ENCODE measurements around the gene MIER1. TPM values are rescaled to one million over a fixed set of nuclear protein-coding genes. Genes with fewer than 3 reads are reported as not detected.

MIER1 gene
- 10 to 100 TPM; 16.9 to 22.4 (median 20.1) TPM for total RNA-seq
- 10 to 100 TPM in 1 of 2 donors, 1 to 10 TPM in 1; 5.8 to 10.6 TPM for polyA plus RNA-seq
- long read RNA-seq, donor 1, full-length matches to known transcripts, result 8 of 13 reads
- long read RNA-seq, donor 1, partial matches to known transcripts, result 2 of 13 reads
- long read RNA-seq, donor 1, other reads (novel, unspliced or antisense), result 3 of 13 reads
- long read RNA-seq, donor 2, full-length matches to known transcripts, result 4 of 11 reads
- long read RNA-seq, donor 2, partial matches to known transcripts, result 5 of 11 reads
- long read RNA-seq, donor 2, other reads (novel, unspliced or antisense), result 2 of 11 reads
- long read RNA-seq, donor 3, full-length matches to known transcripts, result 9 of 32 reads
- long read RNA-seq, donor 3, partial matches to known transcripts, result 4 of 32 reads
- long read RNA-seq, donor 3, other reads (novel, unspliced or antisense), result 19 of 32 reads

- peak; percentile 97 to 99 (median 98) for ATAC-seq
- Histone ChIP-seq H3K4me1 (peaks cover 0 to 51% (median 36%) of the 10 kb centered on the region in 9 donors), H3K27ac (peak within 1 kb of the TSS; percentile 85 to 96 (median 92)), H3K9me3 (no peaks in the 10 kb centered on the region), H3K4me3 (peak within 1 kb of the TSS; percentile 53 to 93 (median 77)), H3K36me3 (peaks cover 0 to 17% (median 0%) of the 10 kb centered on the region in 9 donors), H3K27me3 (no peaks in the 10 kb centered on the region)
- DNase-seq, result peak; percentile 98
- intact Hi-C loops (cut with DNase I), result loop anchor here in 6 of 10 donors (5.0 to 10.0 kb wide), 4 partner anchors 127 to 170 kb away; partner anchors contain the start of genes SLC35D1 (in 4 of the 6) and DYNLT5 (in 1 of the 6)
- peak in 4 of 9 donors; percentile 17 to 51 (median 26) for TF ChIP-seq CTCF (IDR thresholded peaks at IDR 0.05)
- WGBS, 2 donors, result 0% methylated on average over 64 of the region's 64 CpGs
These were observed at the start of gene MIER1, which contains the start of gene DNAI4 for GRCh38 chr1:66924756-66925557. TSS of gene MIER1 (plus strand) at chr1:66924990. CDS start at chr1:66925029, 39 bp downstream. TSS of gene DNAI4 (minus strand) at chr1:66924856. CDS start at chr1:66924831, 25 bp downstream.

- WGBS, 2 donors, result 88% methylated on average over 1 of the region's 1 CpG
- Histone ChIP-seq H3K4me1 (no peaks in the 10 kb centered on the region), H3K27ac (no peak overlapping the region), H3K9me3 (peaks cover 0 to 36% (median 3%) of the 10 kb centered on the region in 11 donors), H3K36me3 (no peaks in the 10 kb centered on the region), H3K27me3 (no peaks in the 10 kb centered on the region), H3K4me3 (no peak overlapping the region)
- intact Hi-C loops (cut with DNase I), result no loop called here
- no peak for TF ChIP-seq CTCF (IDR thresholded peaks at IDR 0.05)
- DNase-seq, result no peak
- ATAC-seq, result no peak
These were observed 48.1 kb upstream of the MIER1 start for GRCh38 chr1:66876664-66877063.

GRCh38 chr1:66889030-66889429 lies 35.8 kb upstream of the MIER1 start:
- Histone ChIP-seq H3K36me3 (peaks cover 0 to 6% (median 0%) of the 10 kb centered on the region in 9 donors), H3K27ac (no peak overlapping the region), H3K9me3 (no peaks in the 10 kb centered on the region), H3K27me3 (no peaks in the 10 kb centered on the region), H3K4me3 (no peak overlapping the region), H3K4me1 (no peaks in the 10 kb centered on the region)
- DNase-seq, result no peak
- intact Hi-C loops (cut with DNase I), result no loop called here
- no peak for TF ChIP-seq CTCF (IDR thresholded peaks at IDR 0.05)
- no peak for ATAC-seq
- 97 to 100% methylated on average over 1 of the region's 1 CpG for WGBS, 2 donors

- no peaks in the 10 kb centered on the region for H3K27me3 ChIP-seq
- DNase-seq (no peak), ATAC-seq (no peak)
- no peaks in the 10 kb centered on the region for H3K9me3 ChIP-seq
- no peak overlapping the region for H3K27ac ChIP-seq
- TF ChIP-seq CTCF (IDR thresholded peaks at IDR 0.05), result no peak
- WGBS, 2 donors, result 82 to 100% methylated on average over 1 of the region's 1 CpG
- H3K4me3 ChIP-seq, result no peak overlapping the region
- peaks cover 0 to 6% (median 0%) of the 10 kb centered on the region in 9 donors for H3K36me3 ChIP-seq
- intact Hi-C loops (cut with DNase I), result loop anchor here in 1 of 10 donors (10.0 kb wide), 1 partner anchor 116 kb away; no protein-coding TSS in a partner anchor
- no peaks in the 10 kb centered on the region for H3K4me1 ChIP-seq
These were observed 34.2 kb upstream of the MIER1 start for GRCh38 chr1:66890621-66891020.

Data from heart right ventricle (tissue), 16 donors.